HL-60/S4 (cell line): ENCODE results near the gene MEIS1.
"Not testable (repeated sequence)": the region's sequence is repeated elsewhere in the genome, so short reads cannot be mapped to it uniquely, and the experiment has no call there.

ENCODE experiments used
- in situ Hi-C: fragments of 300-500 bp; cut with MboI; formaldehyde crosslinking; loops from 2 replicates; pipeline ENCODE4 v1.14.3; 2022; ENCODE audit warnings: low sequenced_read_pairs

Gene MEIS1

DNA sequence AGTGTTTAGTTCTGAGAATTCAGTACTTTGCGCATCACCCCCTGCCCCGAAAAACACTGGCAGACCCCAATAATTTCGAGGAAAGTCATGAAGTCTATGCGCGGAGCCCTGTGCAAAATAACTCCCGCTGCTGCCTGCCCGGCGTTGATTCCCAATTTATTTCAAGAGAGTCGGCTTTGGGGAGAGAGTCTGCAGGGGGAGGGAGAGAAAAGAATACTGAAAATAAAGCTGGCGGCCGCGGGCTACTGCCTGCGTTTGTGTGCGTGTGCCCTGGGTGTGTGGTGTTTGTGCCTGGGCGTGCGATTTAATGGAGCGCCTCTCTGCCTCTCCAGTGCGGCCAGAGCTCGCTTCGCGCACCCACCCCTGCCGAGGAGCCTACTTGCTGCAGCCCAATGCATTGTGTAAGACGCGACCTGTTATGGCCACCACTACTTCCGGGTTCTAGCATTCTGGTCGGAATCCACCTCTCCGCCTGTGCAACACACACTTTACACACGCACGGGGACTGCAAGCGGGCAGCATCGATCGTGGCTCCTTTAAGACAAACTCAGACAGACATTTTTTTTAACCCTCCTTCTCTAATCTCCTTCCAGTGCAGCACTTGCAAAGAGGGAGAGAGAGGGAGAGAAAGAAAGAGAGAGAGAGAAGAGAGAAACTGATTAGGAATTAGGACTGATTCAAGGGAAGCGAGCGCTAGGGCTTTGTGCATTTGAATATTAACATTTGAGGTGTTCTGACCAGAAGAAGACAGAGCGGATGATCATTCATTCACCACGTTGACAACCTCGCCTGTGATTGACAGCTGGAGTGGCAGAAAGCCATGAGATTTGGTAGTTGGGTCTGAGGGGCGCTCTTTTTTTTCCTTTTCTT is at the start of gene MEIS1:
TSS of gene MEIS1 (plus strand) at position 447 of the 870 bp plus-strand sequence. CDS start 732 bp downstream, outside the sequence.
- in situ Hi-C loops, result loop anchor here (25.0 kb wide), 1 partner anchor 1402 kb away; no protein-coding TSS in a partner anchor

- in situ Hi-C loops, result no loop called here
These were observed 47.7 kb upstream of the MEIS1 start for GRCh38 chr2:66387016-66387753.

DNA sequence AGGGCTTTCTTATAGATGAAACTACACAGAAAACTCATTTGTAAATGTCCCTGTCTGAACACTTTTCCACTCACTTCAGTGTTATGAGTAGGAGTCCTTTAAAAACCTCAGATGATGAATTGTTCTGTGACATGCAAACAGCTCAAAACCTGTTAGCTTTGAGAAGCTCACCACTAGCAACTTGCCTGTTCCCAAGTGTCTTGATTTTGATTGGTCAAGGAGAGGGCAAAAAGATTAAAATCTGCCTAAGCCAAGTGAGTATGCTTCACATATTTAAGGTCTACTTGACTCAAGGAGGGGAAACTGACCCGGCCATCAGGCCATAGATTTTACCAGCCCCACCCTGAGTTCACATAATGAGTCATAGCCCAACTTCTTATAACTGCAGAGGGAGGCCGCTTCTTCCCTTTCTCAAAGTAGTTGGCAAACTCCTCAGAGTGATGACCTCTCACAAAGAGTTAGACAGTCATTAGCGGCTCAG is 45.2 kb upstream of the MEIS1 start:
- in situ Hi-C loops, result no loop called here

- in situ Hi-C loops, result no loop called here
These were observed 44.8 kb upstream of the MEIS1 start for GRCh38 chr2:66390152-66390551.

- in situ Hi-C loops, result no loop called here
These were observed 44.1 kb upstream of the MEIS1 start for GRCh38 chr2:66390811-66391210.

GRCh38 chr2:66391240-66391639 is 43.7 kb upstream of the MEIS1 start:
- in situ Hi-C loops, result not testable (repeated sequence)

DNA sequence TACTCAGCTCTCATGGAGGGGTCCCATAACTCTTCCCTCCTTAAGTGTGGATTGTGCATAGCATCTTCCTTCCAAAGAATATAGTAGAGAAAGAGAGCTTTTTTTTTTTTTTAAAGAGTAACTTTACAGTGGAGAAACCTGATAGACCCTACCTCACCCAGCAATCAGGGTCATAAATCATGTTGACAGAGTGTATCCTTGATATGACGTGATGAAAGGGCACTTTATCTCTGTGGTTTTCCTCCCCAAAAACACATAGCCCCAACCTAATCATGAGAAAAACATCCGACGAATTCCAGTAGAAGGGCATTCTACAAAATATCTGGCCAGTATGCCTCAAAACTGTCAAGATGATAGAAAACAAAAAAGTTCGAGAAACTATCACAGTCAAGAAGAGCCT is 29.5 kb upstream of the MEIS1 start:
- in situ Hi-C loops, result no loop called here

- in situ Hi-C loops, result no loop called here
These were observed 26.0 kb upstream of the MEIS1 start for GRCh38 chr2:66408905-66409304.

- in situ Hi-C loops, result no loop called here
These were observed 22.1 kb upstream of the MEIS1 start for GRCh38 chr2:66412874-66413273.

DNA sequence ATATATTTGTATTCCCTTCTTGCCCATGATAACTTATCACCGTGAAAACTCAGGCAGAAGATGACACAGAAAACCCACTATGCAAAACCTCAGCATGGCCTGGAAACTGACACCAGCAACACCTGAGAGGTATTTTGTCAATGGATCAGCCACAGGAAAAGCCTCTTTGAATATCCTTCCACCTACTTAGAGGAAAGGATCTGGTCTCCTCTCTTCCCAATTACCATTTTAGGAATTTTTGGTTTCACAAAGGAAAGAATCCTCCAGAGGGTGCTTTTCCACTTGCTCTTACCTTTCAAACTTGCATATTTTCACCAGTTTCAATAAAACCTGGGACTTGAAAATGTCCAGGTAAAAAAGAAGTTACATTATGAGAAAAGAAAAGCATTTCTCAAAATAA is 20.0 kb upstream of the MEIS1 start:
- in situ Hi-C loops, result no loop called here

DNA sequence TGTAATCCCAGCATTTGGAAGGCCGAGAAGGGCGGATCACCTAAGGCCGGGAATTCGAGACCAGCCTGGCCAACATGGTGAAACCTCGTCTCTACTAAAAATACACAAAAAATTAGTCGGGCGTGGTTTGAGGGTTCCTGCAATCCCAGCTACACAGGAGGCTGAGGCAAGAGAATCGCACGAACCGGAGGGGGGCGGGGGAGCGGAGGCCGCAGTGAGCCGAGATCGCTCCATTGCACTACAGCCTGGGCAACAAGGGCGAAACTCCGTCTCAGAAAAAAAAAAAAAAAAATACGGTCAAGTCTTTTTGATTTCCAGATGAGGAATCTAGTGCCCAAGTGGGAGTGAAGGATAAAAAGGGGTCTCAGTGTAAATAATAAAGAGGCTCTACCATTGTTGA is 16.5 kb upstream of the MEIS1 start:
- in situ Hi-C loops, result no loop called here

- in situ Hi-C loops, result no loop called here
These were observed 13.3 kb upstream of the MEIS1 start for GRCh38 chr2:66421612-66422011.

DNA sequence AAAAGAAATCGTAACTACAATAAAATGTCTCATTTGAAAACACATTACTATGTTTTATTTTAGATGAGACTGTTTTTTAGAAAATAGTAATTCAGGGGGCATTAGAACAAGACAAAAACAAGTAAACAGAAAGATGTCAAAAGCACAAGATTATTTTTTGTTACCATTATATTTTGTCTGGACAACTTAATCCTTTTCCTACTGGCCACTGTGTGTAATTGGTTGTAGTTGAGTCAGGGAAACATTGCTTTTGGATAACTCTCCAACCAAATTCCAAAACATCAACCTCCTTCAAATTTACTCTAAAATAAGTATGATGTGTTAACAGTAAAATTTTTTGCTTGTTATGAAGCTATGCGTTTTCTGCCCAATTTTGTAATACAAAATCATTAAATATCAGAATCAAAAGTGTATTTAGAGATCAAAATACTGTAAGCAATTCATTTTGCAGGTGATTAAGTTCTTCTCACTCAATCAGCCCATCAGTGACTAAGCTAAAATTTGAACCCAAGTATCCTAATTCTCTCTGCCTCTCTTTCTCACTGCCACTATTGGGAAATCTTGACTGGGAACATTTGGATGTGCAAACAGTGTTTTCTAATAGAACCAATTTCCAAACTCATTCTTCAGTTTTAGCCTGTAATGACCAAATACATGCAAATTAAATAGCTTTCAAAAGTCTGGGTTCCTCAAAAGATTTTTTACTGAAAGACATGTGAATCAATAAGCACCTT is 11.4 kb upstream of the MEIS1 start:
- in situ Hi-C loops, result no loop called here

DNA sequence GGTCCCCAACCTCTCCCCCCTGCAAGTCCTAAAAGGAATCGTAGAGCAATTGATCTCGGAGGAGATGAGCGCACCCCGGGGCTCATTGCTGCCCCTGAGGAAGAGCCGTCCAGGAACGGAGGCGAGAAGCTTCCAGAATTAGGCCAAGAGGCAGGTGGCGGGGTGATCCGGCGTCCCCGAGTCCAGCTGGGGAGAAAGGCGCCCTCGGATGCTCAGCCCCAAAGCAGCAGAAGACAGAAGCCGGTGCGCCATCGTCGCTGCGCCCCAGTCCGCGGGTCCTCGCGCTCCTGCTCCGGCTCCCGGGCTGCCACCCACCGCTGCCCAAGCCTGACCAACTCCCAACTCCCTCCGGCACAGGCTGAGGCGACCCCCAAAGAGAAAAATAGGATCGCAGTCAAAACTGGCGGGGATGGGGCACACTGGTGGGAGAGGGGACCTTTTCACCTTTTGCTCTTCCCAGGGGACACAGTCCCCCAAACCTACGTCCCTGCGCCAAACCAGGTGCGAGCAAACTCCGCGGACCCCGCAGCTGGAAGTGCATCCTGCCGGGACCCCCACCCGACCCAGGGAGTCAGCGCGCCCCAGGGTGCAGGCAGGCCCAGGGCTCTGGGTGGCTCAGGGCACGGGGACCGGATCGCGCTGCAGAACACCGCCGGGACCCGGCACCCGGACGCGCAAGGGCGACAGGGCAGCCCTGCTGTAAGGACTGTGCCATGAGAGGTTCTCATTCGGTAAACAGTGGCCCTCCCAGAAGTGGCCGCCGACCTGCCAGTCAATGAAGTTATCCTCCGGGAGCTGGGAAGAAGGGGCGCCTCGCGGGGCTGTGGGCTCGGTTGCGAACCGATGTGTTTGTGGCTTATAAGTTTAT is 8.4 kb upstream of the MEIS1 start:
- in situ Hi-C loops, result loop anchor here (25.0 kb wide), 1 partner anchor 1411 kb away; no protein-coding TSS in a partner anchor

DNA sequence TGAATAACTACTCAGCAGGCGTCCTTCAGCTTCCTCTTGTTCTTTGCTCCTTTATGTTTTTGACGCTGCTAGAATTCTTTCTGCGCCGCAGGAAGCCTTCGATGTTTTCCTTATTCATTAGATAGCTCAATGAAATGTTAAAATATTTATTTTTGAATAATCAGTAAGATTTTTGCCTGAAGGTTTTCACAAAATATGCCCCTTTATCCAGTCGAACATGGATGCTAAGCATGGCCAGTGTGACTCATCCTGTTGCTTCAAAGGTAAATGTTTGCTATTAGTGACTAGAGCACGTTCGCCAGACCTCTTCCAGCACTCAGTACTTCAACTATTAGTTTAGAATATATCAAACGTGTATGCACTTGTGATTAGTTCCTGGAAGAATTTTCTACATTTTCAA is 7.6 kb upstream of the MEIS1 start:
- in situ Hi-C loops, result loop anchor here (25.0 kb wide), 1 partner anchor 1410 kb away; no protein-coding TSS in a partner anchor

DNA sequence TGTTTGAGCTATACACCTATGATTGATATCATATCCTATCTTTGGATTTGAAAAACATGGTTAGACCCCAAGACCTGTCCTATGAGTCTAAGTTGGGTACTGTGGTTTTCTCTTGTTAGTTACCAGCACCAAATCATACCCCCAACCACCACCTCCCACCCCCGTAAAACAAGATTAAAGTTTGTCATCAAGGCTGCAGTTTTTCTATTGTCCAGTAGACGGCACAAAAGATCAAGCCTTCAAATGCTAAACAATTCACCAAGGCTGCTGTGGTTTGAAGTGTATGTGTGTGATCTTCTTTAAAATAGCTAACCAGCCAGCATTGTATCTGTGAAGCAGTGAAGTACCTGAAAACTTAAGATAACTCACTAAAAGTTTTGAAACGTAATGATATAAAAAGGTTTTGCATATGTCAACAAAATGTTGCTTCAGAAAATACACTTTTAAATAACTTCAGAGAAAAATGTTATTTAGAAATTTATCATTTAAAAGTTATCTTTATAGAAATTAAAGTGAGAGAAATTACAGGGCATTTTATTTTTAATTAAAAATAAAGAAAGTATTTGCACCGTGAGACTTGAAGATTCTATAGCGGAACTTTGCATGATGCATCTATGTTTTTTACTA is 5.8 kb upstream of the MEIS1 start:
- in situ Hi-C loops, result loop anchor here (25.0 kb wide), 1 partner anchor 1408 kb away; no protein-coding TSS in a partner anchor

DNA sequence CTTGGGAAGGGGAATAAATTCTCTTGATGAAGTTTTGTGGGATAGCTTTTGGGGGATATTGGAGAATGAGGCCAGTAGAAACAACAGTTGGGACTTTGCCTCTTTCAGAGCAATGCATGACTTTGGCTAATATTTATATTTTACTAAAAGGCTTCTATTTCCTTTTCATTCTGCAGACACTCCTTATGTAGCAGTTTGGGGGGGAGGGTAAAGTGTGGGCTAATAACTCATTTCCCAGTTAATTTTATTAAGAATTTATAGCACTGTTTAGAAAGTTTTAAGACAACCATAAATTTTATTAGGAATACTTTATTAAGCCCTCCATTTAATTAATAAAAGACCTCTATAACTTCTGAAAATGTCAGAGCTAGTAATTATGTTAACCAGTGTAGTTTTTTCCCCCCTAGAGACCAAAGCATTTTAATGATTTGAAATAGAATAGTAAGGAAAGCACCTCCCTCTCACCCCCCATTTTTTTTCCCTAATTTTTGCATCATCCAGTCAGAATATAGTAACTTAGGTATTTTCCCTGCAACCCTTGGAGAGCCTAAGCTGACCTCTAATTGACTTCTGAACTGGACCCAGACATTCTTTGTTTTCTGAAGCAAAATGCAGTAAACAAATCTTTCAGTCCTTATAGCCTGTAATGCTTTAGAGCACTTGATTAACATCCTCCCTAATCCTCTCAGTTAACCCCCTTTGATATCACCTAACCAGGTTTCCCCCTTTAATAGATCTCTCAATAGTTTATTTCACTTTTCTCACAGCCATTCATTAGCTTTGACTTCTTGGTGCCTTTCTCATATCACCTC is 5.0 kb upstream of the MEIS1 start:
- in situ Hi-C loops, result loop anchor here (25.0 kb wide), 1 partner anchor 1407 kb away; no protein-coding TSS in a partner anchor

GRCh38 chr2:66430505-66431273 is 4.2 kb upstream of the MEIS1 start:
- in situ Hi-C loops, result loop anchor here (25.0 kb wide), 1 partner anchor 1407 kb away; no protein-coding TSS in a partner anchor
